ENCODE measurements around the gene PUS1.
"Not testable (repeated sequence)": the region's sequence is repeated elsewhere in the genome, so short reads cannot be mapped to it uniquely, and the experiment has no call there.

The PUS1 gene

DNA sequence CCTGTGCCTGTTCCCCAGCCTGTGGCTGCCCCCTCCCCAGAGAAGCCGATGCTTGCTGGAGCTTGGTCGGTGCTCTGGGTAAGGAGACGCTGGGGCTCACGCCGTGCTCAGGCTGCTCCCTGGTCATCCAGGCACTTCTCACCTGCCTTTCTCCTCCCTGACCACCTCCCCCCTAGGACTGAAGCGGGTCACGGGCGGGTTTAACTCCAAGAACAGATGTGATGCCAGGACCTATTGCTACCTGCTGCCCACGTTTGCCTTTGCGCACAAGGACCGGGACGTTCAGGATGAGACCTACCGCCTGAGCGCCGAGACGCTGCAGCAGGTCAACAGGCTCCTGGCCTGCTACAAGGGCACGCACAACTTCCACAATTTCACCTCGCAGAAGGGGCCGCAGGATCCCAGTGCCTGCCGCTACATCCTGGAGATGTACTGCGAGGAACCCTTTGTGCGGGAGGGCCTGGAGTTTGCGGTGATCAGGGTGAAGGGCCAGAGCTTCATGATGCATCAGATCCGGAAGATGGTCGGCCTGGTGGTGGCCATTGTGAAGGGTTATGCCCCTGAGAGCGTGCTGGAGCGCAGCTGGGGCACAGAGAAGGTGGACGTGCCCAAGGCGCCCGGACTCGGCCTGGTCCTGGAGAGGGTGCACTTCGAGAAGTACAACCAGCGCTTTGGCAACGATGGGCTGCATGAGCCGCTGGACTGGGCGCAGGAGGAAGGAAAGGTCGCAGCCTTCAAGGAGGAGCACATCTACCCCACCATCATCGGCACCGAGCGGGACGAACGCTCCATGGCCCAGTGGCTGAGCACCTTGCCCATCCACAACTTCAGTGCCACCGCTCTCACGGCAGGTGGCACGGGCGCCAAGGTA, 12.3 kb downstream of the PUS1 start:
- no peak for DNase-seq

DNA sequence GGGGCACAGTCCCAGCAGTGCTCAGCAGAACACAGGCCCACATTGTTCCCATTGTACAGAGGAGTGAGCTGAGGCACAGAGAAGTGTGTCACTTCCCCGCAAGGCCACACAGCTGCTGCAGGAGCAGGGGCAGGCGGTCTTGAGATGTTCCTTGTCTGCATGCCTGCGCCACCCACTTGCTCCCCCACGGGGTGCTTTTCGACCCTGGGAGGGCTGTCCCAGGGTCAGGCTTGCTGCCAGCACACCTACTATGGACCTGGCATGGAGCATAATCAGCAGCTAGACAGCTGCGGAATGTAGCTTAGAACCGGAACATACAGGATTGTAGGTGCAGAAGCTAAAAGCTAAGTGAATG, 12.9 kb downstream of the PUS1 start:
- no peak for DNase-seq

DNA sequence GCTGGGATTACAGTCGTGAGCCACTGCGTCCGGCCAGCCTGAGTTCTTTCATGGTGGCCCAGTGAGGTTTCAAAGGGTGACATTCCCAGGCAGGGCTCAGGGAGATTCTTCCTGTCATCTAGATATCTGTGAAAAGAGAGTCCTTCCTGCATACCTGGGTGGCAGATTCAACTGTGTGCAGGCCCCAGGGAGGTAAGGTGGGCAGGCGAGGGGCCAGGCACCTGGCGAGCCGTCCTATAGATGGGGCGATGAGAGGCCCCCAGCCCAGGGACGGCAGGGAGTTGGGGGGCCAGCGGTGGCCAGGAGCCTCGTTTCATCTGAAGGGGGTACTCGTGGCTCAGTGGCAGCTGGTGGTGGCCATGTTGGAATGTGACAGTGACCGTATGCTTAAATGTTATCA, 13.6 kb downstream of the PUS1 start:
- no peak for DNase-seq

DNA sequence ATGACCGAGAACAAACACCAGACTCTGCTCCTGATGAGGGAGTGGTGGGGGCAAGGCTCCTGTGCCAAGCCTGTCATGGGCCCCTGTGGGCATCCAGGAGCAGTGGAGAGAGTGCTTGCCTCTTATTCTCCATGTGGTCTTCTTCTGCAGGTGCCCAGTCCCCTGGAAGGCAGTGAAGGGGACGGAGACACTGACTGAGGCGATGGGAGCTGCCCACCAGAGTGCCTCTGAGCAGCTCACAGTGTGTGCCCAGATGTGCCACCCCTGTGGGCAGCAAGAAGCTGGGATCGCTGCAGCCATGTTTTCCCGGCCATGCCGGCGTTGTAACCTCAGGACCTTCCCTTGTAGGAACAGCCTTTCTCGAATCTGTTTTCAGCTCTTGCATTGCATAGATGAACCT, 14.3 kb downstream of the PUS1 start:
- DNase-seq, result no peak

DNA sequence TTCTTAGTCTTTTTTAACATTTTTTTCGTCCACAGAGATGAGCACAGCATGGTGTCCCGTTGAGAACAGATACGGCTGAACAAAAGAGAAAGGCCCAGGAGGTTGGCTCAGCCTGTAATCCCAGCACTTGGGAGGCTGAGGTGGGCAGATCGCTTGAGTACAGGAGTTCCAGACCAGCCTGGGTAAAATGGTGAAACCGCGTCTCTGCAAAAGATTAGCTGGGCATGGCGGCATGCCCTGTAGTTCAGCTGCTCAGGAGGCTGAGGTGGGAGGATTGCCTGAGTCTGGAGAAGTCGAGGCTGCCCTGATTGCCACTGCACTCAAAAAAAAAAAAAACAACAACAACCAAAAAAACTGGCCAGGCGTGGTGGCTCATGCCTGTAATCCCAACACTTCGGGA, 14.8 kb downstream of the PUS1 start:
- no peak for DNase-seq

DNA sequence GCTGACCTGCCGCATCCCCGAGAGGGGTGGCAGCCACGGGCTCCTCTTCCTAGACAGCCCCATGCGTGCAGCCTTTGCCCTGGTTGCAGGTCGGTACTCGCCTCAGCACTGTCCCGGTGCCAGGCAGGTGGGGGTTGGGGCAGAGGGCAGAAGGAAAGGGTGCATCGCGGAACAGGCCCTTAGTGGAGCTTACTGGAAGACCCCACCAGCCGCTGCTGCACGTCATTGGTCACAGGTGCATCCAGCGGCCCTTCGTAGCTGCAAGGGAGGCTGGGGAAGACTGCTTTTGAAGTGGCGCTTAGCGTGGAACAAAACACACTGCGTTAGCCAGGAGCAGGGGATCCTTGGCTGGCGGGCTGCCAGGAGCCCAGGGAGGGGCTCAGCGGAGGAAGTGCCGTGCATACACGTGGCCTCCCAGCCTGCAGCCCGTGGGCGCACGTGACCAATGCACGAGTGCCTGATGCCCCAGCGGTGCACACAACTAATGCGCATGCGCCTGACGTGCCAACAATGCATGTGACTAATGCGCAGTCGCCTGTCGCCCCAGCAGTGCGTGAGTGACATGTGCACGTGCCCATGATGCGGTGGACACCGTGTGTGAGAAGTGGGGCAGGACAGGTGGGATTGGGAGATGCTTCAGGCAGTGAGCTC, 15.7 kb downstream of the PUS1 start:
- no peak for DNase-seq

DNA sequence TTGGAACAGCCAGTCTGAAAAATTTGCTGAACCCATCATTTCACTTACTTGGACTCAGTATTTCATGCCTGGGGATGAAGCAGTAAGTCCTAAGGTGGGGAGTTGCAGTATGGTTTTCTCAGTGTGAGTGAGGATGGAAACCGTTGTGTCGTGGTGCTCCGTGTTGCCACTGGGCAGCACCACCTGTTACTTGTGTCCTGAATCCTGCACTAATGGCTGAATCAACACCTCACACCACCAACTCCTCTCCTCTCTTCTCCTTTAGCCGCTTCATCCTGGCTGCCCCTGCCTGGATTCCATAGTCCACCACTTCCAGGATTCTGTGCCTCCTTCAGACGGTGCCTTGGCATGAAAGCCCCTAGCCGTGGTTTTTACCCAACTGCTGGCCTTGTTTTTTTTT, 17.7 kb downstream of the PUS1 start:
- no peak for DNase-seq

DNA sequence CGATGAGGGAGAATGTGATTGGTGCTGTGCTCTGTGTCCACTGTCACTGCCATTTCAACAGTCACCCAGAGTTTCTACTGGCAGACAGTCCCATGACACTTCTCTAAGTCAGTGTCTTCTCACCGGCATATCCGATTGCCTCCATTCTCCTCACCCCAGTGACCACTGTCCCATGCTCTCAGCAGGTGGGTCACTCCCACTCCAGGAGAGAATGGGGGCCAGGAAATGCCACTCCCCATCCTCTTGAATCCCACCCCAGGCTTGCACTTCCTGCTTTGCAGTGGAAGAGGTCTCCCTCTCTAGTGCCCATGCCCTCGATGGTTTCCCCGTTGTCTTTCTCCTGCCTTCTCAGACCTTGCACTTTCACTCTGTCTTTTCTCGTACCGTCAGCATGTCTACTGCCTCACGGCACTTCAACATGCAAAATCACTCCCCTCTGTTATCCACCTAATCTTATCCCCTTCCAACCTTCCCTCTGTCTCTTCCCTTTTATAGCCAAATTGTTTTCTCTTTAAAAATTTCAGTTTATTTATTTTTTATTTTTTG, 18.5 kb downstream of the PUS1 start:
- DNase-seq, result no peak

DNA sequence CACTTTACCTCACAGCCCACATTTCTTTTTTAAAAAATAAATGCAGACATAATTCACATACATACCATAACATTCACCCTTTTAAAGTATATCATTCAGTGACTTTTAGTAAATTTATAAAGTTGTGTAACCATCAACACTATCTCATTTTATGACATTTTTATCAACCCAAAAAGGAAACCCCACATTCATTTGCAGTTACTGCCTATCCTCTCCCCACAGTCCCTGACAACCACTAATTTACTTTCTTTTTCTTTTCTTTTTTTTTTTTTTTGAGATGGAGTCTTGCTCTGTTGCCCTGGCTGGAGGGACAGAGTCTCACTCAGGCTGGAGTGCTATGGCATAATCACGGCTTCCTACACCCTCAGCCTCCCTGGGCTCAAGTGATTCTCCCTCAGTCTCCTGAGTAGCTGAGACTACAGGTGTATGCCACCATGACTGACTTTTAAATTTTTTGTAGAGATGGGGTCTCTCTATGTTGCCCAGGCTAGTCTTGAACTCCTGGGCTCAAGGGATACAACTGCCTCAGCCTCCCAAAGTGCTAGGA, 19.2 kb downstream of the PUS1 start:
- no peak for DNase-seq

DNA sequence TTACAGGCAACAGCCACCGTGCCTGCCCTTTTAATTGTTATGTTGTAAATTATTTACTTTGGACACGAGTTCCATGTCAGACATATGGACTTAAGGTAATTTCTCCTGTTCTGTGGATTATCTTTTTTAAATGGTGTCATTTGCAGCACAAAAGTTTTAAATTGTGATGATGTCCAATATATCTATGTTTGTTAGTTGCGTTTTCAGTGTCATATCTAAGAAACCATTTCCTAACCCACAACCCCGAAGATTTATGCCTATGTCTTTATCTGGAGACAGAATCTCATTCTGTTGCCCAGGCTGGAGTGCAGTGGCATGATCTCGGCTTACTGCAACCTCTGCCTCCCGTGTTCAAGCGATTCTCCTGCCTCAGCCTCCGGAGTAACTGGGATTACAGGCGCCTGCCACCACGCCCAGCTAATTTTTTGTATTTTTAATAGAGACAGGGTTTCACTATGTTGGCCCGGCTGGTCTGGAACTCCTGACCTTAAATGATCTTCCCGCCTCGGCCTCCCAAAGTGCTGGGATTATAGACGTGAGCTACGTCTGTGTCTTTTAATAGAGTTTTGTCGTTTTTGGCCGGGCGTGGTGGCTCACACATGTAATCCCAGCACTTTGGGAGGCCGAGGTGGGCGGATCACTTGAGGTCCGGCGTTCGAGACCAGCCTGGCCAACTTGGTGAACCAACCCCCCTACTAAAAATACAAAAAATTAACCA, 19.8 kb downstream of the PUS1 start:
- not testable (repeated sequence) for DNase-seq

DNA sequence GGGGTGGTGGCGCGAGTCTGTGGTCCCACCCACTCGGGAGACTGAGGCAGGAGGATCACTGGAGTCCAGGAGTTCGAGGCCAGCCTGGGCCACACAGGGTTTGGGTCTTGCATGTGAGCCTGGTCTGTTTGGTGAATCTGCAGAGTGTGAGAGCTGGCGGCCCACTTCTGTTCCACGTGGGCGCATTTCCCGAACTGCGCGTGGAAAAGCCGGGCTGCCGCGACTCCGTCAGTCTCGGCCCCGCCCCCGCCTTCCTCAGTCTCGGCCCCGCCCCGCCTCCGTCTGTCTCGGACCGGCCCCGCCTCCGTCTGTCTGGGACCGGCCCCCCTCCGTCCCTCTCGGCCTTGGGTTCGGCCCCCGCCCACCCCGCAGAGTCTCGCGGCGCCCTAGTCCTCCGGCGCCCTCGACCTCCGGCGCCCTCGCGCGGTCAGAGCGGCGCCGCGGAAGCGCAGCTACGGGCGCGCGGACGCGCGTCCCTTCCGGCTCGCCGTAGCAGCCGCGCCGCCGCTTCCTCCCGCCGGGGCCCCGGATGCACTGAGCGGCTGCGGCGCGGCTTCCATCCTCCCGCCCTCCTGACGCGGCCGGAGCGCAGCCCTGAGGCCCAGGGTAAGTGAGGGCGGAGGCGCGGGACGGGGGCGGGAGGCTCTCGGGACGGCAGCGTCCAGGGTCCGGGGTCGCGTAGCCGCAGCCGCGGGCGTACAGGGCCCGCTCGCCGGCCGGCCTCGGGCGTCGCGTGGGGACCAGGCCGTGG, 20.5 kb downstream of the PUS1 start, which contains the start of gene EP400:
Gene EP400 (plus strand): TSS at position 512 of the 751 bp plus-strand sequence. CDS start 10,678 bp downstream, outside the sequence.
- peak; percentile 91 for DNase-seq

DNA sequence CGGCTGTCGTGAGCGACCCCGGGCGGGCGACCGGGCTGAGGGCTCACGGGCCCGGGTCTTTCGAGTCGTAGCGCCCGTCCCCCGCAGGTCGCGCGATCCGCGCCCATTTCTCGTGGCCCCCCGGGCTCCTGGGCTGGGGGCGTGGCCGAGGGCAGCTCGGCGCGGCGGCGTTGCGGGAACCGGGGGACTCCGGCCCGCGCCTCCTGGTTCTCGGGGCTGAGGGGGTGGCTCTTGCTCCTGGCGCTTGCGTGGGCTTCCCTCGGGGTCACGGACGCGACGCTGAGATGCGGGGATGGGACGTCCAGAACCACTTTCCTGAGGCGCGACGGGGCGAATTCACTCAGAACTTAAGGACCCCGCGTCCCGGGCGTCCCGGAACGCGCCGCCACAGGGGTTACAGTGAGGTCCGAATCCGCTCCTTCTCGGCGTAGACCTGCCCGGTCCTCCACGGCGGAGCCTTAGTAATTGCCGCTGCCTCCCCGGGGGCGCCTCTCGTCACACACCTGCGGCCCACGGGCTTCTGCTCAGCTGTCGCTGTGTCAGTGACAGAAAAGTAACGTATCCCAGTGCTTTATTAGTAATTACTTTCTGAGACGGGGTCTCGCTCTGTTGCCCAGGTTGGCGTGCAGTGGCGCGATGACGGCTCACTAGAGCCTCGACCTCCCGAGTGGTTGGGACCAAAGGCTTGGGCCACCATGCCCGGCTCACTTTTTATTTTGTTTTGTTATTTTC, 21.3 kb downstream of the PUS1 start:
- no peak for DNase-seq

DNA sequence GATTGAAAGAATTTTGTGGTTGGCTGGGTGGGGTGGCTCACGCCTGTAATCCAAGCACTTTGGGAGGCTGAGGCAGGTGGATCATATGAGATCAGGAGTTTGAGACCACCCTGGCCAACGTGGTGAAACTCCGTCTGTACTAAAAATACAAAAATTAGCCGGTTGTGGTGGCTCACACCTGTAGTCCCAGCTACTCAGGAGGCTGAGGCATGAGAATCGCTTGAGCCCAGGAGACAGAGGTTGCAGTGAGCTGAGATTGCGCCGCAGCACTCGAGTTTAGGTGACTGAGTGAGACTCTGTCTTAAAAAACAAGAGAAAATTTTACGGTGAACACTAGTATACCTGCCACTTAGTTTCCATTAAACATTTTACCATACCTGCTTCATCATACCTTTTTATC, 24.7 kb downstream of the PUS1 start:
- not testable (repeated sequence) for DNase-seq

DNA sequence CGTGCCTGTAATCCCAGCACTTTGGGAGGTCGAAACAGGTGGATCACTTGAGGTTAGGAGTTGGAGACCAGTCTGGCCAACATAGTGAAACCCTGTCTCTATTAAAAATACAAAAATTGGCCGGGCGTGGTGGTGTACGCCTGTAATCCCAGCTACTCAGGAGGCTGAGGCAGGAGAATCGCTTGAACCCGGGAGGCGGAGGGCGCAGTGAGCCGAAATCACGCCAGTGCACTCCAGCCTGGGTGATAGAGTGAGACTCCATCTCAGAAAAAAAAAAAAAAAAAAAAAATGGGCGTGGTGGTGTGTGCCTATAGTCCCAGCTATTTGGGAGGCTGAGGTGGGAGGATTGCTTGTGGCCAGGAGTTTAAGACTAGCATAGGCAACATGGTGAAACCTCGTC, 25.4 kb downstream of the PUS1 start:
- DNase-seq, result not testable (repeated sequence)

DNA sequence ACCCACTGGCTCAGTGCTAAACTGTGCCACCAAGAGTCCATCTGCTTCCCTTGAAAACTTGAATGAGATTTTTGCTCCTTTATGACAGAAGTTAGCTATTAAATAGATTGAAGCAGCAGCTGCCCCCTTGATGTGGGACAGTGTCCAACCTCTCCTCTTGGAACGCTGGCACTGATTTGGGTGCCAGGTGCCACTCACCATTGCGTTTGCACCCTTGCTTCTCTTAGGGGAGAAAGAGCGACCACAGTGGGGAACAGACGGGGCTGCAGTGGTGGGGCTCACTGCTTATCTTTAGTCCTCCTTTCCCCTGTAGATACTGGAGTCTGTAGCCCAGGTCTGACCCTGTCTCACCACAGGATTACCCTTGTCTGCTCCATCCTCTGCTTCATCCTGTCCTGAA, 30.0 kb downstream of the PUS1 start:
- DNase-seq, result no peak

DNA sequence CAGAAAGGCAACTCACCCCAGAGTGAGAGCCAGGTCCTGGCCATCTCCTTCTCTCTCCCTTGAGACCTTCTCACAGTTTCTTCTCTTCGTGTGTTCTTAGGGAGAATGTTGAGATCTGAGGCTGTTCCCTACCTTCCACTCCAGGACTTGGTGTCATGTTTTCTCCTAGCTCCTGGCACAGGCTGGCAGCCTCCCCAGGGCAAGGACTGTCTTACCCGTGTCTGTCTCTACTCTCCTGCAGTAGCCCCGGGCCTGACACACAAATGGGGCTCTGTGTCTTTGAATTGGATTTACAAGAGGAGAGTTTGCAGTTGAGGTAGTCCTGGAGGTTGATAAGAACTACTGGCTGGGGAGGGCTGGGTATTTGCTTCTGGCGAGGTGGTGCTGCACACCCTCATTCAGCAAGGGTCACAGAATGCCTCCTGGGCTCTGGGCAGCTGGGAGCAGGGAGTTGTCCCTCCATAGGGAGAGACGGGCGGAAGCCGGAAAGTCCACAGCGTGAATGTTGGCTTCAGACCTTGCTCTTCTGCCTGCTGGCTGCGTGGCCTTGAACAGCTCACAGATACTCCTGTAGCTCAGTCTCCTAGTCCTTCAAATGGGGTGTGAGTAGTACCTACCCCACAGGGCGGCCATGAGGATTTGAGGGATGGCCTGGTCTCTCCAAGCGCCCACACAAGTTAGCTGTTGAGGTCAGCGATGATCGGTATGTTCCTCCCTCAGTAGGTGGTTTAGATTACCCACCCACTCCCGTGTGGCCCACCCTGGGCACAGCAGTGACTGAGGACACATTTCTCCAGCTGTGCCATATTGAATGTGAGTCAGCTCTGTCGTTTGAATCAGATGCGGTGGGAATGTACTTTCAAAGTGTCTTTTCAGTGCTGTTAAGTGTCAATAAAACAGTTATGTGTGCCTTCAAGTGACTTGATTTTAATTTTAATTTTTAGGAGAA, 30.8 kb downstream of the PUS1 start:
- no peak for DNase-seq

DNA sequence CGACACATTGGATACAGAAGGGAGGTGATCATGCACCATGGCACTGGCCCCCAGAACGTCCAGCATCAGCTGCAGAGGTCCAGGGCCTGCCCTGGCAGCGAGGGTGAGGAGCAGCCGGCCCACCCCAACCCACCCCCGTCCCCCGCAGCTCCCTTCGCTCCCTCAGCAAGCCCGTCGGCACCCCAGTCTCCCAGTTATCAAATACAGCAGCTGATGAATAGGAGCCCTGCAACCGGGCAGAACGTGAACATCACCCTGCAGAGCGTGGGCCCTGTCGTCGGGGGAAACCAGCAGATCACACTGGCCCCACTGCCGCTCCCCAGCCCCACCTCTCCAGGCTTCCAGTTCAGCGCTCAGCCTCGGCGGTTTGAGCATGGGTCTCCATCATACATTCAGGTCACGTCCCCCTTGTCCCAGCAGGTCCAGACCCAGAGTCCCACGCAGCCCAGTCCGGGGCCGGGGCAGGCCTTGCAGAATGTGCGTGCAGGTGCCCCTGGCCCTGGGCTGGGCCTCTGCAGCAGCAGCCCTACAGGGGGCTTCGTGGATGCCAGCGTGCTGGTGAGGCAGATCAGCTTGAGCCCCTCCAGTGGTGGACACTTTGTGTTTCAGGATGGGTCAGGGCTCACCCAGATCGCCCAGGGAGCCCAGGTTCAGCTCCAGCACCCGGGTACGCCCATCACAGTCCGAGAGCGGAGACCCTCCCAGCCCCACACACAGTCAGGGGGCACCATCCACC, 31.7 kb downstream of the PUS1 start:
- not testable (repeated sequence) for DNase-seq

DNA sequence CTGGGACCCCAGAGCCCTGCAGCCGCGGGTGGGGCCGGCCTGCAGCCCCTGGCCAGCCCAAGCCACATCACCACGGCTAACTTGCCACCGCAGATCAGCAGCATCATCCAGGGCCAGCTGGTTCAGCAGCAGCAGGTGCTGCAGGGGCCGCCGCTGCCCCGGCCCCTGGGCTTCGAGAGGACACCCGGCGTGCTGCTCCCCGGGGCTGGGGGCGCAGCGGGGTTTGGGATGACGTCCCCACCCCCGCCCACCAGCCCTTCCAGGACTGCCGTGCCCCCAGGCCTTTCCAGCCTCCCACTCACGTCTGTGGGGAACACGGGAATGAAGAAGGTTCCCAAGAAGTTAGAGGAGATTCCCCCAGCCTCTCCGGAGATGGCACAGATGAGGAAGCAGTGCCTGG, 32.3 kb downstream of the PUS1 start:
- not testable (repeated sequence) for DNase-seq

DNA sequence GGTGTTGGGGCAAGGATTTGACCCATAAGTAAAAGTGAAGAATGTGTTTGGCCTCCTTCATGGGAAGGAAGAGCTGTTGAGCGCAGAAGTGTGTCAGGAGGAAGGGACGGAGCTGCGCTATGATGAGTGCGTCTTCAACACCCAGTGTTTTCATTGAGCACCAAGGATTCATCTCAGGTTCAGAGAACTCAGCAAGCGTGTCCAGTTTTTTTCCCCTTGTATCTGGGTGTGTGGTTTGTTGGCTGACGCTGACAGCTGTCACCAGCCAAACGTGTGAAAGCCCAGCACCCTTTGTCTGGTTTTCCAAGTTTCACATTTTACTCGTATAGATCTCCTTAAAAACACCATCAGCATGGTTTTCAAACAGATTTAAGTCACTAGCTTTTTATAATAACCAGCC, 33.0 kb downstream of the PUS1 start:
- no peak for DNase-seq

DNA sequence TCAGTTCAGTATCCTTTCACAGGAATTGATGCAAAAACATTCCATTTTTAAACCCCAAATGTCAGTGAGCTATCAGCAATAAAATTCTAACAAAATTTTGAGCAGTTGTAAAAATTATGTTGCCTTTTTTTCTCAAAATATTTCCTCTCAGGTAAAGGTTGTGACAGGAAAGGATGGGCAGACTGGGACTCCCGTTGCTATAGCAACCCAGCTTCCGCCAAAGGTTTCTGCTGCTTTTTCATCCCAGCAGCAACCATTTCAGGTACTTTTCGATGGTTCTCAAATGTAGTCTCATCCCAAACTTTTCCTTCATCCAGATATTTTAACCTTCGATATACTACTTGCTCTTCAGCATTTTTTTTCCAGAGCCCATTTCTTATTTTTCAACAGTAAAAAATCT, 34.3 kb downstream of the PUS1 start:
- no peak for DNase-seq

Data from CD4-positive, alpha-beta T cell treated with Interferon gamma for 1 hour (primary cell).